ENCODE results near the gene TMEM184B.

The TMEM184B gene

GRCh38 chr22:38272373-38273134 lies at the start of gene TMEM184B:
Gene TMEM184B (minus strand): TSS chr22:38273010. CDS start chr22:38247961, 25,049 bp downstream.
- no peak for DNase-seq

- no peak for DNase-seq
Measured at GRCh38 chr22:38320605-38321402, 48.0 kb upstream of the TMEM184B start.

GRCh38 chr22:38318792-38319773 lies 46.3 kb upstream of the TMEM184B start:
- no peak for DNase-seq

- DNase-seq: no peak
Measured at GRCh38 chr22:38317995-38318715, 45.3 kb upstream of the TMEM184B start.

GRCh38 chr22:38317122-38317994 lies 44.5 kb upstream of the TMEM184B start, which contains the start of gene CSNK1E:
Gene CSNK1E (minus strand): TSS chr22:38317433. CDS start chr22:38314157, 3,276 bp downstream.
- no peak for DNase-seq

- no peak for DNase-seq
Measured at GRCh38 chr22:38316364-38317121, 43.7 kb upstream of the TMEM184B start.

GRCh38 chr22:38315823-38316363 lies 43.1 kb upstream of the TMEM184B start:
- DNase-seq: no peak

GRCh38 chr22:38314933-38315822 lies 42.4 kb upstream of the TMEM184B start:
- DNase-seq: no peak

- DNase-seq: no peak
Measured at GRCh38 chr22:38314051-38314932, 41.5 kb upstream of the TMEM184B start.

GRCh38 chr22:38313384-38313955 lies 40.7 kb upstream of the TMEM184B start:
- DNase-seq: no peak

- DNase-seq: no peak
Measured at GRCh38 chr22:38312261-38312800, 39.5 kb upstream of the TMEM184B start.

GRCh38 chr22:38311323-38311620 lies 38.5 kb upstream of the TMEM184B start:
- no peak for DNase-seq

- no peak for DNase-seq
Measured at GRCh38 chr22:38310518-38311322, 37.9 kb upstream of the TMEM184B start.

GRCh38 chr22:38309614-38310517 lies 37.1 kb upstream of the TMEM184B start:
- DNase-seq: no peak

GRCh38 chr22:38308791-38309498 lies 36.1 kb upstream of the TMEM184B start:
- DNase-seq: no peak

Measured in SIG-M5 (cell line).